ENCODE data around the gene UNC13B.
"Not testable (repeated sequence)": the region's sequence is repeated elsewhere in the genome, so short reads cannot be mapped to it uniquely, and the experiment has no call there.

Gene UNC13B

DNA sequence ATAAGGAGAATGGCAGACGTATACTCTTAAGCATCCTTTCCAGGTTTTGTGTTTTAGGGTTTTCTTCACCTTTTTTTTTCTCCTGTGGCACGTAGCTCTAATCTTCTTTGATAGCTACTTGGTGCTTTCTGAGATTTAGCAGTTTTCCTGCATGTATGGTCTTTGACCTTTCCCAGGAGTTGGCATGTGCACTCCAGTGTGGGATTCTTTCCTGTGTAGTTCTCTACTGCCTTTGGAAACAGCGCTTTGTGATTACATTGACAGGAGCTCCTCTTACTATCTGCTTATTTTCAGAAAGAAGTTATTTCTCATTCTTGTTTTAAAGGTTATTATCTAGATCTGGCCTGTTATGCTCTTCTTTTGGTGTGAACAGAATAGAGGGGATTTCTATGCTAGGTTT is 65.5 kb downstream of the UNC13B start:
- DNase-seq = no peak

- no peak for DNase-seq
These were observed 67.4 kb downstream of the UNC13B start for GRCh38 chr9:35229066-35229778.

GRCh38 chr9:35229779-35230143 is 68.0 kb downstream of the UNC13B start:
- no peak for DNase-seq

DNA sequence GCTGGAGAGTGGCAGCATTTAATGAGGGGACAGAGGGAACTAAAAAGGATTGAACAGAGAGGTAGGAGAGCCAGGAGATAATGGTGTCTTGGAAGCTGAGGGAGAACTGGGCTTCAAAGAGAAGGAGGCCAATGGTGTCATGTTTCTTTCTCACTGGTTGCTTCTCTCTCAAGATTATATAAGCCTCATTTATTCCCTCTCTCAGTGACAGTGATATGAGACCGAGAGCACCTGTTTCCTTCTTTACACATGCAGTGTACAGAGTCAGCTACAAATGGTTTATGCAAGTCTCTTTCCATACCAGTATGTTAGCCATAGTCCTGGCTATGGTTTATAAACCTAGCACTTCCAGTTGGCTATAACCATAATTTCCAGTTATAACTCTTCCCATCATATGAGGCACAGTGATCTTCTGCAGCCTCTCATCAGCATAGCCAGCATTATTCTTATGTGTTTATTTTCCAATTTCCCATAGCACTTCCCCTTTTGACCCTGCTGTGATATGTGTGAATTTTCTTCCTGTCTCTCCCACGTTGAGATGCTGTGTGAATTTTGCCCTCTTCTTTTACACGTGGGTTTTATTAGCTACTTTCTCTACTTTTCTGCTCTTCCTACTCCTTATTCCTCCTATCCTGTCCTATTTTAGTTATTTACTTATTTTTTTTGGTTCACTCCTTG is 71.2 kb downstream of the UNC13B start:
- DNase-seq = peak in 1 of 2 donors; percentile 3

GRCh38 chr9:35236692-35237091 is 74.9 kb downstream of the UNC13B start:
- no peak for DNase-seq

GRCh38 chr9:35237311-35237710 is 75.5 kb downstream of the UNC13B start:
- no peak for DNase-seq

DNA sequence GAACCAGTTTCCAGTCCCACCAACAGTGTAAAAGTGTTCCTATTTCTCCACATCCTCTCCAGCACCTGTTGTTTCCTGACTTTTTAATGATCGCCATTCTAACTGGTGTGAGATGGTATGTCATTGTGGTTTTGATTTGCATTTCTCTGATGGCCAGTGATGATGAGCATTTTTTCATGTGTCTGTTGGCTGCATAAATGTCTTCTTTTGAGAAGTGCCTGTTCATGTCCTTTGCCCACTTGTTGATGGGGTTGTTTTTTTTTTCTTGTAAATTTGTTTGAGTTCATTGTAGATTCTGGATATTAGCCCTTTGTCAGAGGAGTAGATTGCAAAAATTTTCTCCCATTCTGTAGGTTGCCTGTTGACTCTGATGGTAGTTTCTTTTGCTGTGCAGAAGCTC is 84.1 kb downstream of the UNC13B start:
- DNase-seq = not testable (repeated sequence)

DNA sequence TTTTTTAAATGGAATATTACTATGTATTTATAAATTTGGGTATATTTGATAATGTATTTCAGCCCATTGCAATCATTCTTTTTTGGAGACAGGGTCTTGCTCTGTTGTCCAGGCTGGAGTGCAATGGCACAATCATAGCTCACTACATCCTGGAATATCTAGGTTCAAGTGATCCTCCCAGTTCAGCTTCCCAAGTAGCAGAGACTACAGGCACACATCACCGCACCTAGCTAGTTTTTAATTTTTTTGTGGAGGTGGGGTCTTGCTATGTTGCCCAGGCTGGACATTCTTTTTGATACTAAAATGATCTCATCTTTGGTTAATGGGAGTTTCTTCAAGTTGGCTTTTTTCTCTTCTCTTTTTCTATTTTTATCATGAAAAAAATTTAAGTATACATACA is 91.3 kb downstream of the UNC13B start:
- no peak for DNase-seq

- DNase-seq = peak; percentile 34 to 44
These were observed 92.4 kb downstream of the UNC13B start for GRCh38 chr9:35254237-35254636.

DNA sequence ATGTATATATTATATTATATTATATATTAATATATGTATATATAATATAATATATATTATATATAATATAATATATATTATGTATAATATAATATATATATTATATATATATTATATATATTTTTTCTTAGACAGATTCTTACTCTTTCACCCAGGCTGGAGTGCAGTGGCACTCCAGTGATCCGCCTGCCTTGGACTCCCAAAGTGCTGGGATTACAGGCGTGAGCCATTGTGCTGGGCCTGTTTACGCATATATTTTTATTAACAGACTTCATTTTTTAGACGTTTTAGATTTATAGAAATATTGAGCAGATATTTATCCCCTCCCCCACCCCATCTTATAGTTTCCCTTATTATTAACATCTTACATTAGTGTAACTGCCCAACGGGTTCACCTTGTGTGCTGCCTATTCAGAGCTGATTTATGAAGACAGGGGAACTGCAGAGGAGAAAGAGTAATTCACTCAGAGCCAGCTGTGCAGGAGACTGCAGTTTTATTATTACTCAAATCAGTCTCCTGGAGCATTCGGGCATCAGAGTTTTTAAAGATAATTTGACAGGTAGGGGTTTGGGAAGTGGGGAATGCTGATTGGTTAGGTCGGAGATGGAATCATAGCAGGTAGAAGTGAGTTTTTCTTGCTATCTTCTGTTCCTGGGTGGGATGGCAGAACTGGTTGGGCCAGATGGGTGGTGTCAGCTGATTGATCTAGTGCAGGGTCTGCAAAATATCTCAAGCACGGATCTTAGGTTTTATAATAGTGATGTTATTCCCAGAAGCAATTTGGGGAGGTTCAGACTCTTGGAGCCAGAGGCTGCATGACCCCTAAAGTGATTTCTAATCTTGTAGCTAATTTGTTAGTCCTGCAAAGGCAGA is 93.4 kb downstream of the UNC13B start:
- no peak for DNase-seq

GRCh38 chr9:35257986-35258659 is 96.3 kb downstream of the UNC13B start:
- DNase-seq = peak; percentile 87

DNA sequence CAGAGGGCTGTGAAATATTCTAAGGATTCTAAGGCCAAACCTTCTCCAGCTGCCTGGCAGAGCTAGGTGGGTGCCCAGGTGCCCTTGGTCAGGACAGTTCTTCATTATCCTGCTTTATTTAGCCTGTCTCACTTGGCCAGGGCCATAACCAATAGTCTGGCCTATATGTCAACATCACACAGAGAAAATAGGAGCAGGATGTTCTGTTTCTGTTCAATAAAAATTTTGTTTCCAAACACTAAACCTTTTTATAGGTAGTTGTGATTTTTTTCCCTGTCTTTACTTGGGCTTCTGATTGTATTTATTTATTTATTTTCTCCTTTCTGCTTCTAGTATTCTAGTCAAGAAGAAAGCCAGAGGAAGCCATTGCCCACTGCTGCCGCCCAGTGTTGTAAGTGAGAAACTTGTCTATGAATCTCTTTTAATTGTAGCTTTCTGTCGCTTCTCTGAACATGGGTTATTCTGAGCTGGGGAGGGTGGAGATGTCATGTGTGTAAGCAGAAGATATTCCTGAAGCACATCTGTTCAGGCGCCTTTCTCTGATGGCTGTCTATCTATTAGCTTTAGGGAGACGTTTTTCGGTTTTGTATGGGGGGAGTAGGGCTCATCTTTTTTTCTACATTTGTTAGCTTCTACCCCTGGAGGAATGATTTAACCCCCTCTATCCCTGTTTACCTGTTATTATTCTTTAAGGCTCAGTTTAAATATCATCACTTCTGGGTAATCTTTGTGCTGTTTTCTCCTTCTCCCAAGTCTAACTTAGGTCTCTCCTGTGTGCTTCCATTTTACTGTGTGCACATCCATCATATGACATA is 97.1 kb downstream of the UNC13B start:
- DNase-seq = peak; percentile 51 to 56

DNA sequence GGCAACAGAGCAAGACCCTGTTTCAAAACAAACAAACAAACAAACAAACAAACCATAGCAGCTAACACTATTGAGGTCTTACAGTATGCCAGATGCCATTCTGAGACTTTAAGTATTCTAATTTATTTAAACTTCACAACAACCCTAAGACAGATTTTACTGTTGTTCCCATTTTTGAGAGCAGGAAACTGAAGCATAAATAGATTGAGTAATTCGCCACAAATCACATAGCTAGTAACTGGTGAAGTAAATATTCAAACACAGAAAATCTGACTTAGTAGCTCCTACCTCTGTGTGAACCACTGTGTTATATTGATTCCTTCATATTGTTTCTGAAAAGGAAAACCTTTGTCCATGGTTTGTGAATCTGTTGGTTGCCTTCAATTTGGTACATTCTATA is 98.4 kb downstream of the UNC13B start:
- DNase-seq = peak; percentile 20 to 55

DNA sequence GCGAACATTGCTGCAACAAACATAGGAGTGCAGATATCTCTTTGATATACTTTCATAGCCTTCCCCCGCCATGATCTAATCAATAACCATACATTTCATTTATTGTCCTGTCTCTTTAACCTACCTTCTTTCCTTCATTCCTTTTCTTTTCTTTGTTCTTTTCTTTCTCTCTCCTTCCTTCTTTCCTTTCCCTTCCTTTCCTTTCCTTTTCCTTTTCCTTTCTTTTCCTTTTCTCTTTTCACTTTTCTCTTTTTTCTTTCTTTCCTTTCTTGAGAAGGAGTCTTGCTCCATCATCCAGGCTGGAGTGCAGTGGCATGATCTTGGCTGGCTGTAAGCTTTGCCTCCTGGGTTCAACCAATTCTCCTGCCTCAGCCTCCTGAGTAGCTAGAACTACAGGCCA is 100.3 kb downstream of the UNC13B start:
- no peak for DNase-seq

DNA sequence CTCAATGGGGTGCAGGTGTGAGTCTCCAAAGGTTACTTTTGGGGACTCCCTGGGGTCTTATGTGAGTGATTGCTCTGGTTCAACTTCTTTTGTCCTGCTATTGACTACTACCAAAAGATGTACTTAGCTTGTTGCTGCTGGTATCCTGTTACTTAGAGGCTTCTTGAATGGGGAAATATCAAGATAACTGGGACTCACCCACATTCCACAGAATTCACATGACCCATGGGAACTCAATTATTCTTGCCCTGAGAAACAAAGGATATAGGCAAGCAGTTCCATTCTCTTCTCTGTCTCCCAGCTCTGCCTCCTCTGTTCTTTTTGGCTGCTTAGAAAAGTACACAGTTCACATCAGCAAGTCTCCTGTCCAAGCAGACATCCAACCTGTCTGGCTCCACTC is 105.9 kb downstream of the UNC13B start:
- DNase-seq = no peak

DNA sequence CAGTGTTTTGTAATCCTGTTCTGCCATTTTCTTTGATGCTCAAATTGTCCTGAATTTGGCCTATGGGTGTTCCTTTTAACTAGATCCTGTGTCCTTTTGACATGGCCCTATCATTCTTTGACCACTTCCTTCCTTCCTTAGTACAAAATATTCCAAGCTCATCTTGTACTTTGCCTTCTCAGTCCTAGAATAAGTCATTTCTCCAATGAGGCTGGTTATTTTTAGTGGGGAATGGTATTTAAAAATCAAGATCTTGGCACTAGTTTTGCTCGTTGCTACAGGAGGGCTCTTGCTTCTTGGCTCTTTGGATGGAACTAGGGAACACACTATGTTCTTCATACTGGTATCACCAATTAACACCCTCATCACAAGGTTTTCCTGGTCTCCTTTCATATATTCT is 108.1 kb downstream of the UNC13B start:
- no peak for DNase-seq

GRCh38 chr9:35271637-35272036 is 109.8 kb downstream of the UNC13B start:
- no peak for DNase-seq

DNA sequence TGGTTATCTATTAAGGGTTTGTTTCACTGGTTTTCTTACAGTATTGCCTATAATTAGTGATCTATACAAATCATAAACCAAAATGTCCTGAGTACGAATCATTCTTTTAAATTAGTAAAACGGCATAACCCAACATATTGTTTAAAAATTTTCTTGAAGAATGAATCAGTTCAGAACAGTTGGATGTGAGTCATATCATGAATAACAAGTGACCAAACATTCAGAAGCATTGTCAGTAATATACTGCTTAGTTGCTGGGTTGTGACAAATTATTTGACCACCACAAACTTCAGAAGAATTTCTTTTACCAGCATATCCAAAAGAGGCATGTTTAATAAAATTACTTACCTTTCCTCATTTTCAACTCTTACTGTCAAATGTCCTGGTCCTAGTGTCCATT is 111.2 kb downstream of the UNC13B start:
- no peak for DNase-seq

DNA sequence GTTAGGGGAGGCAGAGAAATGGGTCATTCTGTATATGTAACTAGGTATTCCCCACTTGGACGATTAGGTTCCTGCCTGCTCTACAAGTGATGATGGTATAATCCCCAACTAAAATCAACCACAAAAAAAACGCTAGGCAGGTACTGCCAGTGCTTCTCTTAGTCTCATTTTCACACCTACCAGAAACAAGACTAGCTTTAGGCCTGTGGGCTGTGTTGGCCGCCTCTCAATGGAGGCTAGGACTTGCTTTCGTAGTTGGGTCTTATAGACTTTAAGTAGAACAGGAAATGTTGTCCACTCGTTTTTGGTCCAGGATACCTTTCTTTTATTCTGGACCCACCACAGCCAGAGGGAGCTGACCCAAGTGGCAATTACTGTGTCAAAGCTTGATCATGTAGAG is 111.8 kb downstream of the UNC13B start:
- no peak for DNase-seq

DNA sequence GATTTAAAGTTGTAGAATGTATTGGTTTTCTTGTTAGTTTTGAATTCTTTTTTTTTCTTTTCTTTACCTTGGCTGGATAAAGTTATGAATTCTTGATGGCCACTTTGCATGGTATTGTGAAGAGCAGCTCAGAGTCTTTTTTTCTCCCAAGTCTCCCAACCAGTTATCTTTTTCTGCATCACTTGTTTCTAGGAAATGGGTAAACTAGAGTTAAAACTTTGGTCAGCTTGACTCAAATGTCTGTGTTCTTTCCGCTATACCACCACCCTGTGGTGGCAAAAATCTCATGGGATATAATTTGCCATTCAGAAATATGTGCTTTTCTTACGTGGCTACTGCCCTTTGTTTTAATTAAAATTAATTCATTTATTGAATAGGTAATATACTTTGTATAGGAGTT is 113.2 kb downstream of the UNC13B start:
- DNase-seq = no peak

- no peak for DNase-seq
These were observed 115.3 kb downstream of the UNC13B start for GRCh38 chr9:35277171-35277520.

All from inflammatory macrophage (primary cell).